ENCODE results near the gene CXXC1.
"Not testable (repeated sequence)": the region's sequence is repeated elsewhere in the genome, so short reads cannot be mapped to it uniquely, and the experiment has no call there.

Gene CXXC1

GRCh38 chr18:50297621-50298442 lies 10.3 kb upstream of the CXXC1 start:
- DNase-seq: peak; percentile 85

- no peak for DNase-seq
These were observed 5.5 kb upstream of the CXXC1 start for GRCh38 chr18:50293039-50293438.

DNA sequence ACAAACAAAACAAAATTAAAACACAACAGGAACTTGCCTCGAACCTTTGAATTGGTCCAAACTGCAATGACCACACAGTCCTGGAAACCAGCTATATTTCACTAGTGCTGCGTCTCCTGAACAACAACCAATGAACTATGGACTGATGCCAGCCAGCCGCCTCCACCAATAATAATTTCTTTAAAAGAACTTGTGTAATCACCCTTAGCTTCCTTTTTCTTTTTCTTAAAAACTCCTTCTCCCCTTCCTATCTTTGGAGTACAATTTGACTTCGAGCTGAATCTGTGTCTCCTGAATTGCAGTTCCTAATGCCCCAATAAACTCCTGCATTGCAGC lies 1.6 kb upstream of the CXXC1 start:
- peak; percentile 41 for DNase-seq

DNA sequence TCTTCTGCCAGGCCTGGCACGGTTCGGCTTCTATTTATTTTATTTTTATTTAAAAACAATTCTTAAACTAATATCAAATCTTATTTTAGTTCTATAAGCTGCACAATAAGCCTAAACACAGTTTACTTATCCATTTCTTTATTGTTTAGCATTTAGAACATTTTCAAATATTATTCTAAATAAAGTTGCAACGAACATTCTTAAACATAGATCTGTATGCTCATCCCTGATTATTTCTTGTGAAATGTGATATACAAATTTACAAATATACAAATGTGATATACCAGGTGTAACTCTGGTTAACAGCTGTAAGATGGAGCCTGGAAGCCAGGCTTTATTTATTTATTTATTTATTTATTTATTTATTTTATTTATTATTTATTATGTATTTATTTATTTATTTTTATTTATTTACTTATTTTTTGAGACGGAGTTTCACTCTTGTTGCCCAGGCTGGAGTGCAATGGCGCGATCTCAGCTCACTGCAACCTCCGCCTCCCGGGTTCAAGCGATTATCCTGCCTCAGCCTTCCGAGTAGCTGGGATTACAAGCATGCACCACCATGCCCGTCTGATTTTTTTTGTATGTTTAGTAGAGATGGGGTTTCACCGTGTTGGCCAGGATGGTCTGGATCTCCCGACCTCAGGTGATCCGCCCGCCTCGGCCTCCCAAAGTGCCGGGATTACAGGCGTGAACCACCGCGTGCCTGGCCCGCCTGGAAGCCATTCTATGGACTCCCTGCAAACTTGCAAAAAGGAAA lies 1.0 kb upstream of the CXXC1 start:
- not testable (repeated sequence) for DNase-seq

- DNase-seq: no peak
These were observed 458 bp downstream of the CXXC1 start for GRCh38 chr18:50287028-50287440.

GRCh38 chr18:50286391-50287027 lies 983 bp downstream of the CXXC1 start:
- peak; percentile 20 for DNase-seq

DNA sequence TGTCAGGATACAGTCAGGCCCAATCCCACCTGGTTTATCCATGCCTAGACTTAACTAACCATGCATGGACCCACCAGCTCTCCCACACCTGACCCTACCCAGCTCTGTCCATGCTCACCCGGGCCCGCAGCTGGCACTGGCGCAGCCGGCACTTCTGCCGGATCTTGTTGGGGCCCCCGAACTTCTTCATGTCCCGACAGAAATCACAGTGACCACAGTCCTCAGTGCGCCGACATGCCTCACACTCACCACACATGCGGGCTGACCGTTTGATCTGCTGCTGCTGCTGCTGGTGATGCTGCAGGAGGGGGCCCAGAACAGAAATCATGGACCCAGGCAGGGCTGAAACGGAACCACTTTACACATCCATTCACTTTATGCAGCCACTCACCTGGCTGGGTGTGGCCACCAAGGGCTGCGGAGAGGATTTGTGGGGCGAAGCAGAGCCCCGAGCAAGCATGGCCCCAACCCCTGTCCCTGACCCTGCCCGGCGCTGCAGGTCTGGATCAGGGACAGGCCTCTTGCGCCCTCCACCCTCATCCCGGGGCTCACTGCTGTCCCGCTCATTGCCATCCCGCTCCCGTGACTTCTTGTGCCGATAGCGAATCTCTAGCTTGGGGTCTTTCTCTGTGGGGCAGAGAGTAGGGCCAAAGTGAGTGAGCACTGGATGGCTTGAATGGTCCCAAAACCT lies 1.7 kb downstream of the CXXC1 start:
- no peak for DNase-seq

DNA sequence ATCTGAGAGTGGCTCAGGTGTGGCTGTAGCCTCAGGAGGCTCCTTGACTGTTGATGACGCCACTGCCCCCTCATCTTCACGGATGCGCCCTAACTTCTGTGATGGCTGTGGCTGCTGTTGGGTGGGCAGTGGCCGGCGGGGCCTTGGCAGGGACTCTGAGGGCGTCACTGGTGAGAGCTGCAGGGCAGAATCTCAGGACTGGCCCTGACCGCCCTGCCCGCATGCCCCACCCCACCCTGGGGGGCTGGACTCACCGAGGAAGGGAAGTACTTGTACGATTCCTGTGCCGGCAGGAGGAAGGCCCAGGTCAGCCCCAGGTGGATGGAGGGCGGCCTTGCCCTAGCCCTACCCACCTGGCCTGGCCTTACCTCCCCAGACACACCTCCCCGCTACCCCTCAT lies 2.4 kb downstream of the CXXC1 start:
- no peak for DNase-seq

- DNase-seq: peak; percentile 70
These were observed 3.1 kb downstream of the CXXC1 start for GRCh38 chr18:50284255-50284885.

GRCh38 chr18:50283469-50284209 lies 3.9 kb downstream of the CXXC1 start:
- no peak for DNase-seq

- no peak for DNase-seq
These were observed 4.8 kb downstream of the CXXC1 start for GRCh38 chr18:50282521-50283335.

DNA sequence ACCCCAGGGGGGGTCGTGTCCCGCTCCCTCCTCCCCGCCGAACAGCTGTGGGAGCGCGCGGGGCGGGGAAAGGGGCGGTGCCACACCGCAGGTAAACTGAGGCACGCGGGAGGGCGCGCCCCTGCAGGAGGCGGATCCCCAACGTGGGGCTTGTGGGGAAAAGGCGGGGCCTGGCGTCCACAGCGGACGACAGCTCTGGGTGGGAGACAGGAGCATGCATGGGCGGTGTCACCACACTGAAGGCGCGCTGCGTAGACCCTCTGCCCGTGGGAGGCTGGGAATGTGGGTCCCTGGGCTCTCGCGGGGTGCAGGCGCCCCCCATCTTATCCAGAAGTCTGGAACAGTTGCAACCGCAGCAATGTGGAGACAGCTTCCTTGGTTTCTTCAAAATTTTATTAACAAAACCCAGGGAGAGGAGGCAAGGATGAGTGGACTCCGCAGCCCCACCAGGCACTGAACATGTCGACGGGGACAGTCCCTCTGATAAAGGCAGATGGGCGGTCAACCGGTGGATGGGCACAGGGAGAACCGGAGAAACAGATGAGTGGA lies 5.4 kb downstream of the CXXC1 start:
- DNase-seq: no peak

DNA sequence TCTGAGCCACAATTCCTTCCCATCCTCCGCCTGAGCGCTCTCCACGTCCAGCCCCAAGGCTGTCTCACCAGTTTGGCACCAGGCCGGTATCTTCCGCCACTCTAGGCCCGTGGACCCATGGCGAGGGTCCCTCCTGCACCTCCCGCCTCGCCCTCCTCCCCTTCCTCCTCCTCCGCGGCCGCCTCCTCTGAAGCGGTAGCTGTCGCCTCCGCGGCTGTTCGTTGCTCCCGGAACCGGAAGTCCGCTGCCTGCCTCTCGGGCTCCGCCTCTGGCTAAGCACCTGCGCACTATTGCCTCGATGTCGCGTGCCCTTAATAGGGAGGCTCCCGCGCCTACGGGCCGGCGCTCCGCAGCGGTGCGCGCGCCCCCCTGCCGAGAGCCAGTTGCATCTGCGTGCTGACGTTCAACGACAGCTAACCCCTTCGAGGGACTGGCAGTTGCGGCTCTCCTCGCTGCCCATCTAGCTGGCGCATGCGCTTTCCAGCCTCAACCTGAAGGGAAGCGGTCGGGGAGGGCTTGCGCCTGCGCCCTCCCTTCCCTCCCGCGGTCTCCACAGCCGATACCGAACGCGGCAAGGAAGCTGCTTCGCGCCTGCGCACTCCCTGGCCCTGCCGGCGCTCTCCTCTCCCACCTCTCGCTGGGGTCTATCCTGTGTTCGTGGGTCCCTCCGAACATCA lies 6.1 kb downstream of the CXXC1 start, which contains the start of gene MBD1:
Gene MBD1, minus strand, starts transcription at position 229 of the 677 bp plus-strand sequence. CDS start 1,531 bp downstream, outside the sequence.
- peak; percentile 97 for DNase-seq

DNA sequence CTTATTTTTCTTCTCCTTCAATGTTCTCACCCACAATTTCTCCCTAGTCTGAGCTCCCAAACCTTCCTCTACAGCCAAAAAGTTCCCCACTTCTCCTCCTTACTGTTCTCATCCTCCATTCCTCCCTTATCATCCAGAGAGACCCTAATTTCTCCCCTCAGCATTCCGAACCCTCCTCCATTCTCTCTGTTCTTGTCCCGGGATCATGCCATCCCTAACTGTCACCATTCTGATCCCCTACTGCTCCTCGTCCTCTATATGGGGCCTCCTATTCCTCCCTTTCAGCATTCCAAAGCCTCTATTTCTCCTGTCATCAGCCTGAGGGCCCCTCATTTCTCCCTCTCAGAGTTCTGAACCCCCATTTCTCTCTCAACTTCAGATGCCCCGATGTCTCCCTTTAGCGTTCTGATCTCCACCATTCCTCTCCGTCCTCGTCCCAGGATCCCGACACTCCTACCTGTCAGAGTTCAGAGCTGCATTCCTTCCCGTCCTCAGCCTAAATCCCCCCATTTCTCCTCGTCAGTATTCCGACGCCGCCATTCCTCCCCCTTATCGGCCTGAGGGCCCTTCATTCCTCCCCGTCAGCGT lies 6.7 kb downstream of the CXXC1 start:
- no peak for DNase-seq

DNA sequence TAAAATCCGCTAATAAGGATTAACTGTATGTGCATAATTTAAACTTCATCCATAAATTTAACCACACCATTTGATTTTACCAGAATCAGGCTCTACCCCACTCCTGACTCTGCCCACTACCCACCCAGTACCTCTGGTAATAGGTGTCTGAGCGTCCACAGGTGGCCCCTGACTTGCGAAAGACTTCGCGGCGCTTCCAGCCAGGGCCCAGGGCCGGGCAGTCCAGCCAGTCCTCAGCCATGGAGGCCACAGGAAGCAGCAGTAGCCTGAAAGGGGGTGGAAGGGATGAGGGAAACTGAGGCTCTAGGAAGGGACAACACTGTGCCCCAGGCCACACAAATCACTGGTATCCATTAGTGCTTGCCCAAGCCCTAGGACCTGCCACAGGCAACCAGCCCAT lies 7.7 kb downstream of the CXXC1 start:
- no peak for DNase-seq

DNA sequence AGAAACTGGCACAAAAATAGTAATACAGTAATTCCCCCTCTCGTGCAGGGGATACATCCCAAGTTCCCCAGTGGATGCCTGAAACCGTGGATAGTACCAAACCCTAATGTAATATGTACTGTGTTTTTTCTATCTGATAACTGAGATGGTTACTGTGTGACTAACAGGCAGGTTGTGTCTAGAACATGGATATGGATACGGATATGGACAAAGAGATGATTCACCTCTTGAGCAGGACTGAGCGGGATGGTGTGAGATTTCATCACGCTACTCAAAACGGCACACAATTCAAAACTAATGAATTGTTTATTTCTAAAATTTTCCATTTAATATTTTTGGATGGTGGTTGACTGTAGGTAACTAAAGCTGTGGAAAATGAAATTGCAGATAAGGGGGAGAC lies 9.6 kb downstream of the CXXC1 start:
- DNase-seq: no peak

DNA sequence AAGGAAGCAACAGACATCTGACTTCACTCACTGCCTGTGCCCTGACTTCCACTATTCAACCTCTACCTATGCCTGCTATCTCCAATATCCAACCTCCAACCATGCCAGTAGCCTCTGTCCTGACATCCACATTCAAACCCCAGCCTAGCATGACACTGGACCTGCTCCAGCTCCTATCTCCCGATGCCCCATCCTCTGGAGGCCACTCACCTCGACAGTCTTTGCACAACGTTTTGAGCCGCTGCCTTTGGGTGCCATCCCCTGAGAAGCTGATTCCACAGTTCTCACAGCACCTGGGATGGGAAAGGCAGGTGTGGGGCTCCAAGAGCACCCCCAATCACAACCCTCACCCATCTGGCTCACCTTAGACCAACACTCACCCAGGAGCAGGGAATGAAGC lies 11.0 kb downstream of the CXXC1 start:
- DNase-seq: no peak

GRCh38 chr18:50275503-50276036 lies 11.9 kb downstream of the CXXC1 start:
- no peak for DNase-seq

DNA sequence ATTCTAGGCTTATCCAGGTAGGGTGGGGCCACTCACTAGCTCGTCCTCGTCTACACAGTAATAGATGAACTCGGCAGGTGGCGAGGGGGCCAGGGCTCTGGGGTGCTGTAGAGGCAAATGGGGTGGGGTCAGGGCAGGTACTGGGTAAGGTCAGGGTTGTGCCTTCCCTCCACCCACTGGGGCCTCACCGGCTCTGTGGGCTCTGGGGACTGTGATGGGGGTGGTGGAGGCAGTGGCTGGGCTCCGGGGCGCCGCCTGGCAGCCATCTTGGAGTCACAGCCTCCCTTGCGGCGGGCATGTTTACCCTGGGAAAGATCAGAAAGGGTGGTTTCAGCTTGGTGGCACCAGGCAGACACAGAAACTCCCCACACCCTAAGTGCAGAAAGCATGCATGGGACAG lies 12.6 kb downstream of the CXXC1 start:
- no peak for DNase-seq

Data from inflammatory macrophage treated with lipopolysaccharide for 4 hours (primary cell).